ENCODE measurements around the gene SLIT1. TPM values are rescaled to one million over a fixed set of nuclear protein-coding genes. Genes with fewer than 3 reads are reported as not detected.

SLIT1 gene
- total RNA-seq, 1 experiment from 2014 or later = 0.03 TPM

DNA sequence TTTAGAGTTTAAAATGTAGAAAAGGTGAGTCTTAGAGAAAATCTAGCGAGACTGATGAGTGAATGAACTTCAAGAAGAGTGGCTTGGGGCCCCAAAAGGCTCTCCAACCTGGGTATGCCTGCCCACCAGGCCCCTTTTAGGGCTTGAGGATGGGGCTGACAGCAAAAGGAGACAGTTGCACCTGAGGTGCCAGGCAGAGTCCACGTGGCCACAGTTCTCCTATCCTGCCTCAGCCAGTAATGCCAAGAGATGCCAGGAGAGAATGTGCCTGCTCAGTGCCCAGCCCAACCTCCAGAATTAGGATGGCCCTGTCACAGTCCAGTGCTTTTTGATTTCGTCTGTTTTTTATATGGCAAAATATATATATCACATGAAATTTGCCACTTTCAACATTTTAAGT lies 156.5 kb downstream of the SLIT1 start:
- DNase-seq (ENCODE audit: low read depth) = no peak
- in situ Hi-C loops (cut with HindIII; ENCODE audit: low pct_unique_long_range_greater_than_20kb, low sequenced_read_pairs) = no loop called here

DNA sequence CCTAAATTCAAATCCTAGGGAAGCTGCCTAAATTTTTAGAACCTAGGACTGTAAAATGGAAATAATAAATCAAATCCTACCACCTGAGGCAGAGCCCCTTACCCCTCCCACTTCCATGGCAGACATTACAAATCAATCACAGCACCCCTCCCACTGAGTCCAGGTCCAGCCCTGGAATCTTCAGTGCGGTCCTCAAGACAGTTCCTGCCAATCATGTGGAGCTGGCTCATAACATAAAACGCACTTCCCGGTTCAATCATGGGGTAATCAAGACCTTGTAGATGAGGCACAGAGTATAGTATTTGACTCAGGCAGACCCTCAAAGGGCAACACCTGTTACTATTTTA lies 157.0 kb downstream of the SLIT1 start:
- DNase-seq (ENCODE audit: low read depth) = no peak
- in situ Hi-C loops (cut with HindIII; ENCODE audit: low pct_unique_long_range_greater_than_20kb, low sequenced_read_pairs) = no loop called here

DNA sequence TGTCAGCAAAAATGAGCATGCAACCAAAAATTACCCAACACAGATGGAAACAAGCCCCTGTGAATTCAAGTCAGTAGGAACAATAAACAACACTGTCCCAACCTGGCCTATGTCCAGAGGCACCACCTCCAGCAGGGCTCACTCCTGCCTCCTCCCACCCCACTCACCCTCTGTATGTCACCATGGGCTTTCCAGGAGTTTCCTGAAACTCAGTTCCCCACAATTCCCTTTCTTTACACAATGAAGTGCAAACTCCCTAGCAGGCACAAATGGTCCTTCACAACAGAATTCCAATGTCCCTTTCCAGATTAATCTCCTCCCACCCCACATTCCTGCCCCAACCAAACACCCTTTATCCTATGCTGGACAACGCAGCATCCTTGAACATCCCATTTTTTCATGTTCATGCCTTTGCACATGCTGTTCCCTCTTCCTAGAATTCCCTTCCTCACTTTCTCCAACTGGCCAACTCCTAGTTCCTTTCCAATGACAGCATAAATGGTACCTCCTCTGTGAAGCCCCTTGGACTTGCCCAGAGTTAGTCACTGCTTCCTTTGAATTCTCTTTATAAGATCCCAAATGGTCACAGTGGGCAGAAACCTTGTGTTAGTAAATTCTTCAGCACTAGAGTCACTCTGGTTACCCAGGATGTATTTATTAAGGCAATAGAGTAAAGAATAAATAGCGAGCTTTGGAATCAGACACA lies 157.5 kb downstream of the SLIT1 start:
- DNase-seq (ENCODE audit: low read depth) = no peak
- in situ Hi-C loops (cut with HindIII; ENCODE audit: low pct_unique_long_range_greater_than_20kb, low sequenced_read_pairs) = no loop called here

DNA sequence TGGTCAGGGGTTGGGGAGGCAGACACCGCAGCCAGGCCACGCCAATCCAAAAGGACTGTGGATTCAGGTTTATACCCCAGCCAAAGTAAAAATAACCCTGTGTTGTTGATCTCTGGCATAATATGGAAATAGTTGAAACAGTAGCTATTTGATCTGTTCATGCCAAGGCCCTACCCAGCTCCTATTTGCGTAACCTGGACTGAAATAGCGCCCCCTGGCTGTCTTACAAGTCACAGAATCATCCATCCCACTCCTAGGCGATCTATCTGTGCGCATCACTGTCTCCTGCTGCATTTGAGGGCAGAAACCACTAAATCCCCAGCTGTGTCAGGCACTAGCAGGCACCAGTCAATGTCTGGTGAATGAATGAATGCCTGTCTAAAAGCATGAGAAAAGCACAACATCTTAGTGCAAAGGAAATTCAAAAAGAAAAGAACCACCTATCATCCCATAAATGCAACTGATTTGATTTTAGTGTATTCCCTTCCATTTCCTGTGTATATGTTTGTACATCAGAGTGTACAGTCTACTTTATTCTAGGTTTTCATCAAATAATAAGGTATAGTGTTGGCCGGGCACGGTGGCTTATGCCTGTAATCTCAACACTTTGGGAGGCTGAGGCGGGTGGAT lies 160.0 kb downstream of the SLIT1 start:
- in situ Hi-C loops (cut with HindIII; ENCODE audit: low pct_unique_long_range_greater_than_20kb, low sequenced_read_pairs) = no loop called here
- no peak for DNase-seq (ENCODE audit: low read depth)

DNA sequence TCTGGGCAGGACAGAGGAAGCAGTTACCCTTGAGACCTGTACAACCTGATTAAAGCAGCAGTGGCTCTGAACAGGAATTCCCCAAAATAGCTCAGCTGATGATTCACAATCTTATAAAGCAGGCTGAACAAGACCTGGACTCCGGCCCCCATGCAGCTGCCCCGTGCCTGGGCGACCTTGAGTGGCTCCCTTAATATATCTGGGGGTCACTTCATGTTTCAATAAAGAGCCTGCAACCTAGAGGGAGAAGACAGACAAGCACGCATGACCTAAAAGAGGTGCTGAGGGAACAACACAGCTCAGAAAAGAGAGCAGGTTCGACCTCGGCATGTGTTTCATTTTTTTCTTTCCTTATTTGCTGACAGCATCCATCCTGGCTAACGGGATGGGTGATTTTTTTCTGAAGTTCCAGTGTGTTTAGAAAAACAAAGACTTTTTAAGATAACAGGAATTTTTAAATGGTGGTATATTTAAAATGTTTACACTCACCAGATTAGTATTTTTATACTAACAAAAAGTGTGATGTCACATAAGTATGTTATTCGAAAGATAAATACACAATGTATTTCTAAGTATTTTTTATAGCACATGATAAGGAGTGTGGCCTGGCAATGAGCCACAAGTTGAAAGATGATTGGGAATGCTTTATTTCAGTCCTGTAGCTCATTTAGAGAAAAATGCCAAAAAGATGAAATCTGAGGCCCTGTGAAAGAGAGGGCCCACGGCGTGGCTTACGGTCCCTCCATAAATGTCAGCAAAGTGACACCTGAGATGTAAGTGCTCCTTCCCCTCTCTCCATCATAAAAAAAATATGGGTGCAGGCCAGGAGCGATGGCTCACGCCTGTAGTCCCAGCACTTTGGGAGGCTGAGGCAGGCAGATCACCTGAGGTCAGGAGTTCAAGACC lies 161.3 kb downstream of the SLIT1 start:
- in situ Hi-C loops (cut with HindIII; ENCODE audit: low pct_unique_long_range_greater_than_20kb, low sequenced_read_pairs) = no loop called here
- DNase-seq (ENCODE audit: low read depth) = peak; percentile 73

DNA sequence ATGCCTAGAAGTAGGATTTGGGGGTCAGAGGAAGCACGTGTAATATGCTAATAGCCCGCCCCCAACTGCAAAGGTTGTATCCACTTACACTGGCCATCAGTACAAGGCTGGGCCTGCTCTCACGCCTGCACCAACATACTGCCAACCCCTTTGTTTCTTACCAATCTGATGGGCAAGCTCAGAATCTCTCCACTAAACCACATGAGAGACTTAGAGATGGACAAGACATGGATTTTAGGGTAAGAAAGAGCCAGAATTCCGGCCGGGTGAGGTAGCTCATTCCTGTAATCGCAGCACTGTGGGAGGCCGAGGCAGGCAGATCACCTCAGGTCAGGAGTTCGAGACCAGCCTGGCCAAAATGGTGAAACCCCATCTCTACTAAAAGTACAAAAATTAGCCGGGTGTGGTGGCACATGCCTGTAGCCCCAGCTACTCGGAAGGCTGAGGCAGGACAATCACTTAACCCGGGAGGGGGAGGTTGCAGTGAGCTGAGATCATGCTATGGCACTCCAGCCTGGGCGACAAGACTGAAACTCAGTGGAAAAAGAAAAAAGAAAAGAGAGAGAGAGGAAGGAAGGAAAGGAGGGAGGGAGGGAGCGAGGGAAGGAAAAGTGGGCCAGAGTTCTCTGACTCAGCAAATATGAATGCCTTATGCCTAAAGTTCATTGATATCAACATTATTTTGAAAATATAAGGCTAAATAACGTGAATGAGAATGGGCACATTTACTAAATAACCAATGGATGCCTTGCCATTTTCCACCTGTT lies 162.2 kb downstream of the SLIT1 start:
- no peak for DNase-seq (ENCODE audit: low read depth)
- in situ Hi-C loops (cut with HindIII; ENCODE audit: low pct_unique_long_range_greater_than_20kb, low sequenced_read_pairs) = no loop called here

DNA sequence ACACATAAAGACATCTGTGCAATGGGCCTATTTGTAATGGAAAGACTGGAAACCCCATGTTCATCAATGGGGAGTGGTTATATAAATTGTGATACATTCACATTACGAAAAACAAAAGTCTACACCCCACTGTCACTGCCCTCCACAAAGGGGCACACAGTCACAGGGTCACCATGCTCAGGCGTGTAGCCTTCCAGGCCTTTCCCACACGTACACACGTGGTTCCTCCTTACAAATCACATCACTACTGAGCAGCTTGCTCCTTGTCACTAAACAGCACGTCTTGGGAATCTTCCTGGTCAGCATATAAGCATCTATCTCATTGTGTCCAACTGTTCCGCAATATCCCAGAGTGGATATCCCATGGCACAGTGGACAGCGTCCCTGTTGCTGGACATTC lies 163.1 kb downstream of the SLIT1 start:
- in situ Hi-C loops (cut with HindIII; ENCODE audit: low pct_unique_long_range_greater_than_20kb, low sequenced_read_pairs) = no loop called here
- no peak for DNase-seq (ENCODE audit: low read depth)

DNA sequence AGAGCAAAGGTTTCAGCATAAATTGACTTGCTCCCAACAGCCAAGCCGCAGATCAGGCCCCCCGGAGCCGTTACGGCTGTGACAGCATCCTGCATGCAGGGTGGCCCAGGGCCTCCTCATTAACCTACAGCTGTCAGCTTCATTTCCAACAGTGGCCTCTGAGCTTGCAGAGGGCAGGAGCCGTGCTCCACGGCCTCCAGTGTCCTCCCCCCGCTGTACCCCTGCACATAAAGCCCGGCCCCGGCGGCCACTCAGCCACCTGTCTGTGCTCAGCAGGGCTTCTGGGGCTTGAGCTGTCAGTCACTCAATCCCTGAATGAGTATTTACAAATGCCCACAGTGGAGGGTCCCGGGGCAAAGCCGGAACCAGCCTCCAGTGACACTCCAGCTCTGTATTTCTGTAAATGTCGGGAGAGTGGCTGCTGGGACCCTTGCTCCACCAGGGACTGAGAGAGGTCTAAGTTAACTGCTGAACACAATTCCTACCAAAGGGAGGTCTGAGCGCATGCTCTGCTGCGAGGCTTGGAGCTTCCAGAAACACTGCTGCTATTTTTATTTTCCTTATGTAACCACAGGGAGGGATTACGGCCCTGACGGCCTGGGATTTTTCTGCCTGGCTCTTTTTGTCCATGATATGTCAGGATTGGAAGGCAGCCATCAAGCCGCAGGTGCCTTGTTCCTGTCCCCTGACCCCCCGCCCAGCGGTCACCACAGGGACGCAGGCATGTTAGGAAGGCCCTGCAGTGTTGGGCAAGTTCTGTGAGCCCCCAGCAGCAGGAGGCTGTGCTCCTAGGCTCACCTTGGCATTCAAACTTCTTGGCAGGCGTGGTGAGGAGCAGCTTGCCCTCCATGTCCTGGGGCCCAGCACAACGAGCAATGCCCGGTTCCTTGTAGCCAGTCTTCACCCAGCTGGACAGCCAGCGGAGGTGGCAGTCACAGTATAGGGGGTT lies 165.0 kb downstream of the SLIT1 start:
- in situ Hi-C loops (cut with HindIII; ENCODE audit: low pct_unique_long_range_greater_than_20kb, low sequenced_read_pairs) = no loop called here
- DNase-seq (ENCODE audit: low read depth) = no peak

DNA sequence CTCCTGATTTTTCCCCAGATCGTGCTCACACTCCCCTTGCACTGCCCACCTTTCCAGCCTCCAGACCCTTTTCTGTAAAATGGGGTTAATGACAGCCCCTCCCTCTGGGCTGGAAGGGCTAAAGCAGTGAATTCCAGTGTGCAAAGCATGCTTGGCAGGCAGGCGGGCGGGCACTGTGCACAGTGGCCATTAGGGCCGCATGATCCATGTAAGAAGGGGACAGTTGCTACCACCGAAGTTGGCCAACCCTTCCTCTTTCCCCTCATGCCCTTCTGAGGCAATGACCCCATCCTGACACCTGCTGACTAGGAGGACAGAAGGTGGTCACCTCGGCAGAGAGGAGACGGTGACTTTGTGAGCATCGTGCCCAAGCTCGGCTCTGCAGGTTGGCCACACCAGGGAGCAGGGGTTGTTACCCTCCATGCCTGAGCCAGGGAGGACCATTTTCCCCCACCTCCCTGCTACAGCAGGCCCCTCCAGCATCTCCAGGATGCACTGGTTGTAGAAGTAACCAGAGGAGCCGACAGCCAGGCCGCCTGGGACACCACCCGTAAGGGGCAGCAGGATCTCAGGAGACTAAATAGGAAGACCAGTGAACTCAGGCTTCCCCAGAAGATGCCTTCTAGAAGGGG lies 166.4 kb downstream of the SLIT1 start:
- in situ Hi-C loops (cut with HindIII; ENCODE audit: low pct_unique_long_range_greater_than_20kb, low sequenced_read_pairs) = no loop called here
- DNase-seq (ENCODE audit: low read depth) = no peak

DNA sequence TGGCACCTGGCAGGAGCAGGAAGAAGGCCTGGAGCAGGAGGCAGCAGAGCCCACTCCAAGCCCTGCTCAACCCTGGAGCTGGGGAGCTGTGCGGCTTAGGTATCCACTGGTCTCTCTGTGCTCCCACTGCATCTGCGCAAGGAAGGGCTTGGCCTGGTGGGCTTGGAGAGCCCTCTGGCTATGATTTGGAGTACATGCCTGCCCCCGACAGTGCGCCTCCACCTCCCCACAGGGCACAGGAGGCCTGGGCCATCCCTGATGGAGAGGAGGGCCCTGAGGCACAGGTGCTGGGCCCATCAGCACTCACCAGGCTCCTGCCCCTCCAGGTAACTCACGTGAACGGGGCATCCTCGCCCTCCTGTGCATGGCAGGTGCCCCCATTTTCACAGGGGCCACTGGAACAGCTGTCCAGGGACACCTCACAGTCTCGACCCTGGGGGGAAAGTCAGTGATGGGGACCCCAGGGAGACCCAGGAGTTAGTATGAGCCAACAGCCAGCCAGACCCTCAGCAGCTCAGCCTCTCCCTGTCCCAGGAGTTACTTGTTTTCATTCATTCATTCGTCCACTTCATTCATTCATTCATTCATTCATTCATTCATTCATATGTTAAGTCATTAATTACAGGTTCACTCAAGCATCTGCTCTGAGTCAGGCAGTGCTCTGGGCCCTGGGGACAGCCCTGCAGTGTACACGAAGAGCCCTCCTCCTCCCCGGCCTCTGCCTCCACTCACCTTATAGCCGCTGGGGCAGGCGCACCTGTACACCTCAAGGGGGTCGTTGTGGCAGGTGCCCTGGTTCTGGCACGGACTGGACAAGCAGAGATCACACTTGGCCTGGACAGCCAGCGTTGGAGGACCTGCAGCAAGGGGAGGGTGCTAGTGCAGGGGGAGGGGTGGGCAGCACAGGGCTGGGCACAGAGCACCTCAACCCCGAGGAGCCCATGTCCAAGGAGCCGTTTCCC lies 167.2 kb downstream of the SLIT1 start:
- in situ Hi-C loops (cut with HindIII; ENCODE audit: low pct_unique_long_range_greater_than_20kb, low sequenced_read_pairs) = no loop called here
- no peak for DNase-seq (ENCODE audit: low read depth)

DNA sequence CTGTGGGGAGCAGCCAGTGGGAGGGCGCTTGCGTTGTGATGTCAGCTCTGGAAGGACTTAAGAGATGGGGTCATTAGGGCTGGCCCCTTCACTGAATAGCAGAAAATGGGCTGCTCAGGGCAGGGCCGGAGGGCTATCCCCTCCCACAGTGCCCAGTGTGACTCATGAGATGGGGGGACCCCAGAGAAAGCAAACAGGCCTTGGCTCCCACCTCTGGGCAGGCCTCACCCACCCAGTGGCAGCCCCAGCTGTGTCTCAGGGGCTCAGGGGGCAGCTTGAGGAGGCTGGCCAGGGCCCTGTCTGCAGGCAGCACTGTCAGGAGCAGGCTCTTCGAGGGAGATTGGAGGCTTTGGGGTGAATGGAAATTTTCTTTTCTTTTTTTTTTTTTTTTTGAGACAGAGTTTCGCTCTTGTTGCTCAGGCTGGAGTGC lies 168.3 kb downstream of the SLIT1 start:
- no peak for DNase-seq (ENCODE audit: low read depth)
- in situ Hi-C loops (cut with HindIII; ENCODE audit: low pct_unique_long_range_greater_than_20kb, low sequenced_read_pairs) = no loop called here

DNA sequence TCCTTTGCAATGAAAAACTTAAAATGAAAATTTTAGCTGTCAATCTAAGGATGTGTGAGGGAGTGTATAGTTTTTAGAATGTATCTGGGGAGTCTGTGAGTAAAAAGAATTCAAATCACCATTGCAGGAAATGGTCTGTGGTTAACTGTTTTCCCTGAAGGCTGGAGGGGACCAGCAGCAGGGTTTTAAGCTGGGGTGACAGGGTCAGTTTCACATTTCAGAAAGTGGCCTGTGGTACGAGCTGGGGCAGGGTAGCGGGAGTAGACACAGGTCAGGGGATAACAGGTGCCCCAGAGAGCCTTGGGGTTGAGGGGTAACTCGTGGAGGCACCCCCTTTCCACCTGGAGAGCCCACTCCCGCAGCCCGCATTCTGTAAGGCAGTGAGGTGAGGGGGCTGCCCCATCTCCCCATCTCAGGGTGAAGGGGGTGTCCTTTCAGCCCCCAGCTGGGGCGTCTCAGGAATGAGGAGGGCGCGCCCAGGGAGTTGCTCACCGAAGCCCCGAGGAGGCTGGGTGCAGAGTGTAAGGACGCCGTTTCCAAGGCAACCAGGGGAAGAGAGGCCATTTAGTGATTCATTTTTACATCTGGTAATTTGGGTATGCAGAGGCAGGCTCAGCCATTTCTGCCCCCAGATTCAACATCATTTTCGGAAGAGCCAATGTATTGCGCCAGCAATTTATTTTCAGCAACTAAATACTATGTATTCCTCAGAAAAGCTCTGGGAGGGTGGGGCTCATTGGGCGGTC lies 168.9 kb downstream of the SLIT1 start:
- in situ Hi-C loops (cut with HindIII; ENCODE audit: low pct_unique_long_range_greater_than_20kb, low sequenced_read_pairs) = no loop called here
- no peak for DNase-seq (ENCODE audit: low read depth)

DNA sequence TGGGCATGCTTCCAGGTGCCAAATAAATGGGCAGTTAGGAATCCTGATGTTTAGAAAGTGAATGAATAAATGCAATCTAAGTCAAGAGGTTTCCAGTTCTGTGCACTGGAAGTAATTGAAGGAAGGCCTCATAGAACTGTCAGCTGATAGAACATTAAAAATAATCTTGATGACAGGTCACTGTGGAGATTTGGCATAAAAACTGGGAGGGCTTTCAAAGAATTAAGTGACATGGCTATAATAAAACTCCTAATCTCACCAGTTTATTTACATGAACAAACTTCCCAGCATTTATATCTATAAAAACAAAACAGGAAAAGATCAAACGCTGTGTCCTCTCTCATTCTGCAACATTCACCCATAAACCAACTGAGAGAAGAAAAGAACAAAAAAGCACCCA lies 170.5 kb downstream of the SLIT1 start:
- in situ Hi-C loops (cut with HindIII; ENCODE audit: low pct_unique_long_range_greater_than_20kb, low sequenced_read_pairs) = no loop called here
- DNase-seq (ENCODE audit: low read depth) = no peak

DNA sequence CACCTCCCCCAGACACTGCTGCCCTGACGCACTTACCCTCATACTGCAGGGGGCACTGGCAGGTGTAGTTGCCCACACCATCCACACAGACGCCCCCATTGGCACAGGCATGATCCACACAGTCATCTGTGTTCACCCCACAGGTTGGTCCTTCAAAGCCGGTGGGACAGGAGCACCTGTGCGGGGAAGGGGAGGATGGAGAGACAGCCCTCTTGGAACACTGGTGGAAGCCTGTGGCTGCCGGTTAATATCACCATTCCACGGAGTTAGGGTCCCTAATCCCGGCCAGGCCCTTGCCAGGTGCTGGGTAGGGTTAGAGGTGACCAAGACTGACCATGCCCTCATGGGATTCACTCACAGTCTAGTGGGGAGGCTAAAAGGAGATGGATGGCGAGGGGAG lies 171.8 kb downstream of the SLIT1 start:
- in situ Hi-C loops (cut with HindIII; ENCODE audit: low pct_unique_long_range_greater_than_20kb, low sequenced_read_pairs) = no loop called here
- no peak for DNase-seq (ENCODE audit: low read depth)

DNA sequence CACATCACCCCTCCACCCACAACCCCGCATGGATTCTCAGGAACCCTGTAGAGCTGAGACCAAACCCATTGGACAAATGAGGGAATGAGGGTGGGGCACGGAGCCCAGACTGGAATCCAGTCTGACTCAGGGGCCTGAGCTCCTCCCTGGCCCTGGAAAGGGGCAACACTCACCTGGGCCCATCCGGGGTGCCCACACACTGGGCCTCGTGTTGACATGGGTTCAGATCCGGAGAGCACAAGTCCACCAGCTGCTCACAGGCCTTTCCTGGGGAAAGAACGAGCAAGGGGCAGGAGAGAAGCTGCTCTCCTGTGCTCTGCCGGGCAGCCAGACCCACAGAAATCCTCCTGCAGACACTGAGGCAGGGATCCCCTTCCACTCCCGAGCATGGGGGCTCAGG lies 172.2 kb downstream of the SLIT1 start:
- DNase-seq (ENCODE audit: low read depth) = no peak
- in situ Hi-C loops (cut with HindIII; ENCODE audit: low pct_unique_long_range_greater_than_20kb, low sequenced_read_pairs) = no loop called here

DNA sequence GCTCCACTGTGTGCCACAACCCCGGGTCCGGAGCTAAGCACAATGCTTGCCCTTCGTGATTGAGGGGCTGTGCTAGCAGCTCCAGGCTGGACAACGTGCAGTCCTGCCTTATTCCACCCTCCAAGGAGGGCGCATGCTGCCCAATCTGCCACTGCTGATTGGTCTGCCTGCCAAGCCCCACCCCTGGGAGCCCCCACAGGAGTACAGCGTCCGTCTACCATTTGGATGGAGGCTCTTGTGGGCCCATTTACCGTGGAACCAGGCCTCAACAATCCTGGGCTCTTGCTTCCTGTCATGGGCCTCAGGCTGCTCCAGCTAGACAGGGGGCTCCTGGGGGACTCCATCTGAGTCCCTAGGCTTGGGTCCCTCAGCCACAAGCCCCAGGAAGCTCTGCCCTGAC lies 173.3 kb downstream of the SLIT1 start:
- in situ Hi-C loops (cut with HindIII; ENCODE audit: low pct_unique_long_range_greater_than_20kb, low sequenced_read_pairs) = no loop called here
- no peak for DNase-seq (ENCODE audit: low read depth)
